GM21529 (cell line): ENCODE data around the gene N4BP2L2.
A peak's percentile ranks its signal among the peaks of the same experiment; 100 is the strongest.

Experiments used
- ATAC-seq: cut with Tn5 transposase; IDR thresholded peaks from one replicate; pipeline ENCODE4 v1.9.1; 2021; ENCODE audit not compliant: unreplicated experiment

Gene N4BP2L2

DNA sequence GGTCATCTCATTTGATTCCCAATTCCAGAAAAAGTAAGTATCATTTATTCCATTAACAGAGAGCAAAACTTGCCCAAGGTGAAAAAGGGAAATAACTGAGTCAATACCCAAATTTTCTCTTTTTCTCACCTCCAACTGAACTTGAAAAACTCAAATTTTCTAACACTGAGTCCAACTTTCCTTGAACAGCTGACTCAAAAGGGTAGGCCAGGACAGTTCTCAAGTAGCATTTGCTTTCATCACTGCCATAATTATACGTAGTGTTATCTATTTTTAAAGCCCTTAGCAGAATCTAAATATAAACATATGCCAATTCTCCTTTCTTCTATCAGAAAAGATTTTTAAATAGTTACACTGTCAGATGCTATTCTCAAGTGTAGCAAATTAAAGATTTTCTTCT lies 3.5 kb downstream of the N4BP2L2 start:
- no peak for ATAC-seq

DNA sequence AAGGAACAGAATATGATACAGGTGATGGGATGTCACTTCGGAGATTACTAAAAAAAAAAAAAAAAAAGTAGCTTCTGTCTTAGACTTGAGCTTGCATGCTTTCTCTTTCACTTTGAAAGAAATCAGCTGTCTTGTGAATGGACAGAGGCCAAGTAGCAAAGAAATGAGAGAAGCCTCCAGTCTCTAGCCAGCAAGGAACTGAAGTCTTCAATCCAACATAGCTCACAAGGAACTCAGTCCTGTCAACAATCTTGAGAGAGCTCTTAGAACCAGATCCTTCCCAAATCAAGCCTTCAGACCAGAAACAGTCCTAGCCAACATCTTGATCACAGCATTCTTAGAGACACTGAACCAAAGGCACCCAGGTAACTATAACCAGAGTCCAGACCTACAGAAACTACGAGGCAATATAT lies 7.7 kb downstream of the N4BP2L2 start:
- peak; percentile 71 for ATAC-seq

DNA sequence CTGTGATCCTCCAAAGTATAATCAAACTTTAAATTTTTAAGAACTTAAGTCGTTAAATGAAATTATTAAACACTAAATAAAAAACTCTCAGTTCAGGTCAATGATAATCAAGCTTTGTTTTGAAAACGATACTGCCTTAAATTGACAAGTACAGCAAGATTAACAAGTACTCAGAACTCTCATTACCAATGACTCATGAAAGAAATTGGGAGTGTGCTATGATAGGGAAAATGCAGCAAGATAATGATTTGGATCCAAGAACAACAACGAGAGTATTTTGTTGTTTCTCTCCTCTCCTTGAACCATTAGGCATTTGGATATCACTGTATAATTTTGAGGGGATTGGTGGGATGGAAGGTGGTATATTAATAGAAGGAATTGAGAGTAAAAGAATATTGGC lies 10.2 kb downstream of the N4BP2L2 start:
- no peak for ATAC-seq

DNA sequence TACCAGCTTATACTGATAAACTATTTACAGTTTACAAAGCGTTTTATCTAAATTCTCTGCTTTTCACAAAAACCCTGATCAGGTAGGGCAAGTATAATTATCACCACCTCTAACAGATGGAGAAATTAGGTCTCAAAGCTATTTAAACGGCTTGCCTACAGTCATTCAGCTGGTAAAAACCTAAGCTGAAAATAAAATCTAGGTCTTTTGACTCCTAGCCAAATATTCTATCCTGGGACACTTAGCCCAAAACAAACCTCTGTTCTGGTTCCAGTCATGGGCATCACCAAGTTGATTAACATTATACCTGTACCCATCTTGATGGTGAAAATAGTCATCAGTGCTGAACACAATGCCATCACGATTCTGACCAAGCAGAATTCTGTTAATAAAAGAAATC lies 11.4 kb downstream of the N4BP2L2 start:
- no peak for ATAC-seq

DNA sequence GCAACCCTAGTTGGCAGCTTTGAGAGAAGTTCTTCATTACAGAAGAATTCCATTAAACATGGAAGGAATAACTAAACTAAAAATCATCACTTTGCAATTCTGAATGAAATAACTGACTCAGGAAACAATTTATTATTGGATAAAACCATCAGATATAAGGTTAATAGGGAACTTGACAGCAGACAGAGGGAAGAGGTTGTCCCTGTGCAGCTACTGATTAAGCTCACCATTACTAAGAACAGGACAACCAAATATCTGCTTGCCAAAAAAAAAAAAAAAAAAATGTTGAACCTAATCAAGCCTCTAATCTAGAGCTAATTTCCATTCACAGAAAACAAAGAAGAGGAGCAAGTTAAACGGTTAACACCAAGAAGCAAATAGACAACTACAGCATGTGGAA lies 12.8 kb downstream of the N4BP2L2 start:
- no peak for ATAC-seq

DNA sequence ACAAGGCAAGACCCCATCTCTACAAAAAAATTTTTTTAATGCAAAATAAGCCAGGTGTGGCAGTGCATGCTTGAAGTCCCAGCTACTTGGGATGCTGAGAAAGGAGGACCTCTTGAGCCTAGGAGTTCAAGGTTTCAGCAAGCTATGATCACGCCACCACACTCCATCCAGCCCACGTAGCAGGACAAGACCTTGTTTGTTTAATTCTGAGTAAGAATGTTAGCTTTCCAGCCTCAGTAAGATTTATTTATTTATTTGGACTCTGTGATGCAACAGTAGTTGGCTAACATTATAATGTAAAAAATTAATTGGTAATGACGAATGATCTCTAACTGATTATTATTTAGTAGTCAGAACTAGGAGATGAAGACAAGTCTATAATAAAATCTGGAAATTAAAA lies 23.3 kb downstream of the N4BP2L2 start:
- ATAC-seq, result no peak

DNA sequence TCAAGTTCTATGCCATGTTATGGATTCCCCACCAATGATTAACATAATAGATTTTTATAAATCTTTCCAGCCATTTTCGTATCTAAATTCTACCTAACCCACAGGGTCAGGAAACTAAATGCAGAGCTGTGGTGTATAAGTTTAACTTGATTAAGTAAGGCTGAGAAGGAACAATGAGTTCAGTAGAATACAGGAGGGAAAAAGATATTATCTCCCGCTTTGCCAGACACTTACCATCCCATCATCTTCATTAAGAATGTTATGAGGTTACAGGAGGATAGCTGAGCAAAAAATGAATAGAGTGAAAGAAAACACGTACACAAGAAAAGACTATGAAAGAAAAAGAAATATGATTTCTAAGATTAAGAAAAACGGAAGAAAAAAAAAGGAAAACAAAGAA lies 27.1 kb downstream of the N4BP2L2 start:
- no peak for ATAC-seq

DNA sequence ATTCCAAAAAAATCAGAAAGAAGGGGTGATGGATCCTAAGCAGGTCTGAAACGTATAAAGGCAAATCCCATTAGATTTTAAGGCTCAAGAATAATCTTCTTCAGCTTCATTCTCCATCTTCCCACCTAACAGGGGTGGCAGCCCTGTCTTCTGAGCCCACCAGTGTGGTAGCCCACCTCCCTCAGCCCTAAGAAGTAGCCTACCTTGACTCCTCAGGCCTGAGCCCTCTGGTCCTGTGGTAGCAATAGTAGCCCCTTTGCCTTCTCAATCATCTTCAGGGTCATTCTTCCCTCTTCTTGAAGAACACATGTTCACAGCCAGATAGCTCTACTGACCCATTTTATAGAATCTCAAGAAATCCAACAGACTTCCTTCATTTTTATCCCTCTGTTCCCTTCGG lies 33.7 kb downstream of the N4BP2L2 start:
- no peak for ATAC-seq

DNA sequence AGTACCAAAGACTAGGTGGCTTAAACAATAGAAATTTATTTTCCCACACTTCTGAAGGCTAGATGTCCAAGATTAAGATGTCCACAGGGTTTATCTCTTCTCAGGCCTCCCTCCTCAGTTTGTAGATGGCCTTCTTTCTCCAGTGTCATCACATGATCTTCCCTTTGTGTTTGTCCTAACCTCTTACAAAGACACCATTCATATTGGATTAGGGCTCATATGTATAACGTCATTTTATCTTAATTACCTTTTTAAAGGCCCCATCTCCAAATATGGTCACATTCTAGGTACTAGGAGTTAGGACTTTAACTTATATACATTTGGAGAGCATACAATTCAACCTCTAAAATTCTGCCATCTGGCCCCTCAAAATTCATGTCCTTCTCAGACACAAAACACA lies 34.3 kb downstream of the N4BP2L2 start:
- ATAC-seq, result no peak

DNA sequence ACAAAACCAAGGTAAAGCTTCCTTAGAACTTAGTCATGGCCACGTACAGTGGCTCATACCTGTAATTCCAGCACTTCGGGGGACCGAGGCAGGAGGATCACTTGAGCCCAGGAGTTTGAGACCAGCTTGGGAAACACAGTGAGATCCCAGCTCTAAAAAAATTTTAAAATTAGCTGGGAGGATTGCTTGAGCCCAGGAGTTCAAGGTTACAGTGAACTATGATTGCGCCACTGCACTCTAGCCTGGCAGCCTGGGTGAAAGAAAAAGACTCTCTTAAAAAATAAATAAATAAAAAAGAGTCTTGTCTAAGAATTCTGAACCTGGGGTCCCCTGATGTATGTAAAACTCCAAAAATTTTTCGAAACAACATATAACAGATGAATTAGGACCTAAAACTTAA lies 34.9 kb downstream of the N4BP2L2 start:
- no peak for ATAC-seq

DNA sequence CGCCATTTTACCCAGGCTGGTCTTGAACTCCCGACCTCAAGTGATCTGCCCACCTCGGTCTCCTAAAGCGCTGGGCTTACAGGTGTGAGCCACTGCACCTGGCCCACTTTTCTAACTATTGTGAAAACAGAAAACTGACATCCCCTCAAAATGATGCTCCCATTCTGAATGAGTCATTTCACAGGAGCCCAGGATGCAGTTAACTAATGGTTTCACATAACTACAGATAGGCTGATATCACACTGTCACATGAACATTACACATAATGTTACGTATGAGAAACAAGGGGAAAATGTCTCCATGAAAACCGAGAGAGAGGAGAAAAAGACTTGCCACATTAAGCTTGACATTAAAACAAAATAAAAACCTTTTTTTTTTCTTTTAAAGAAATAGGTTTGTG lies 37.5 kb downstream of the N4BP2L2 start:
- ATAC-seq, result no peak

DNA sequence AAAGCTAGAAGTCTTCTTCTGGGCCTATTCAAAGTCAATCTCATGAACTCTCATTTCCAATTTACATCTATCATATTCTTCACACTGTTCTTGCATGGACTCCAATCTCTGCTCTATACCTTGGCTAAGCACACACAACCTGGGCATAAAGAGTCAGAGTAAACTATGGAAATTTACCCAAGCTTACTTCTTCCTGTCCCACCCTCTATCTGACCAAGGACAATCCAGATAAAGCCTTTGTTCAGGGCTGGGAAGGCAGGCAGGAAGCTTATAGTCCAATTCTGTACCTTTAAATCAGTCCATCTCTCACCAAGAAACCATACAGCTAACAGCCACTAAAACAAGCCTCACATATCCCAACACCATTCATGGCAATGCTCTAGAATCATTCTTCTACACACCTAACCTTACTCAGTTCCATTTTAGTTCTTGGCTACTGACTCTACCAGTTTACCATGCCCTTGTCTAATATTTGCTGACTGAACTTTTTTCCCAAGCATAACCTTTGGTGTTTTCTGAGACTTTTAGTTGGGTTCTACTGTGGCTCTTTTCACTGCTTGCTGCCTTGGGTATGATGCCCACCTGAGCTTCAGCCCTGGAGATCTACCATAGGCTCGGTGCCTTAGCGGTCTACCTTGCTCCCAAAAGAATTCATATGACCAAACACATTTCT lies 38.9 kb downstream of the N4BP2L2 start:
- ATAC-seq, result no peak

DNA sequence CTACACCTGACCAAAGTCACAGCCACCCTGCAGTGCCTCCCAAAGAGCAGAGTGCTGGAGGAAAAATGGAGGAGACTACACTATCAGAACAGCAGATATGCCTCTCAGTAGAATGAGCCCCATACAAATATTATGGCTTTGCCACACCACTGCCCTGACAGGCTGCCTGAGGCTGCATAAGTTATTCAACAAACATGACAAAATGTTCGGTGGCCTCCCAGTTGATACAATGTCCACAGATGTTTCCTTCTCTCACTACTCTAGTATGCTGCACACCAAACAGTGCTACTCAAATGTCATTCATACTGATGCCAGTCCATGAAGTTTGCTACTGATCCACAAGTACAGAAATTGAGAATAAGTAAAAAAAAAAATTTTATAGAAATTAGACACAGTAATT lies 41.0 kb downstream of the N4BP2L2 start:
- ATAC-seq, result no peak

DNA sequence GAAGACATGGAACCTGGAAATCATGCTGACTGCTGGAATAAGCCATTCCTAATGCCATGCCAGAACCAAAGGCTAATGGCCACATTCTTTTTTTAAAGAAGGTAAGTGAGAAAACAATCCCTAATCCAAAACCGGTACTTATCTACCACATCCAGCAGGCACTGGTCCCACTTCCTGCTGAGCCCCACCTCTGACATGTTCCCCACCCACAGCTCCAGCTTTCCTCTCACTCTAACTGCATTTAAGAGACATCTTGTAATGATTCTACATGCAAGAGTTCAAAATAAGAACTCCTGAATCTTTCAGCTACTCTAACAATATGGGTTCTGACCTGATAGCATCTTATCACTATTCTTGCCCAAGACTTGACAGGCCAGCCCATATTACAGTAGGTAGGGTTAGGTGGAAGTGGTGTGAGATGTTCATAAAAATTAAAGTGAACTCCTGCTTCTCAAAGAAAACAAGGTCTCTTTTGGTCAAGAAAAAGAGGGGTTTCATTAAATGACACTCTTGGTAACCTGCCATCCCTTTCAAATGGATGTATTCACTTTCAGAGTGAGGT lies 41.9 kb downstream of the N4BP2L2 start:
- no peak for ATAC-seq

DNA sequence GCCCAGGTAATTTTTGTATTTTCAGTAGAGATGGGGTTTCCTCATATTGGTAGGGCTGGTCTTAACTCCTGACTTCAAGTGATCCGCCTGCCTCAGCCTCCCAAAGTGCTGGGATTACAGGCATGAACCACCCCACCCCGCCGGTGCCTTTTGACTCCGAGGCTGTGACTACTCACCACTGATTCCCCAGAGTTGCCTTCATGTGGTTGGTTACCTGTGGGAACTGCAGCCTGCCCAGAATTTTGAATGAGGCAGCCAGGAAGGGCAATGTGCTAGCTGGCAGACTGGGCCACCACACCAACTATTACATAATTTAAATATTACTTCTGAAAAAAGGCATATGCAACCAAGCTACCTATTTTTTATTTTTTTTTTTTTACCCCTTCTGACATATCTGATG lies 42.8 kb downstream of the N4BP2L2 start:
- ATAC-seq, result no peak

DNA sequence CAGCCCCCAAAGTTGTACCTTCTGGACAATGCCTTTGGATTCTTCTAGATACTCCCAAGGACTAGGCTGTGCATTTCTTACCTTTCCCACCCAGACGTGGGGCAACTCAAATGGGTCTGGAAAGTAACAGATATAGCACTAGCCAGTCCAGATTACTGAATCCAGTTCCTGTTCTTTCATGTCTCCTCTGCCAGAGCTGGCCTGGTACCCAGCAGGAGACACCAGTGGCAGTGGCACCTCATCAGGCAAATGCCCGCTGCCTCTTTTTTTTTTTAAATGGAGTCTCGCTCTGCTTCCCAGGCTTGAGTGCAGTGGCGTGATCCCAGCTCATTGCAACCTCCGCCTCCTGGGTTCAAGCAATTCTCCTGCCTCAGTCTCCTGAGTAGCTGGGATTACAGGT lies 43.2 kb downstream of the N4BP2L2 start:
- no peak for ATAC-seq

DNA sequence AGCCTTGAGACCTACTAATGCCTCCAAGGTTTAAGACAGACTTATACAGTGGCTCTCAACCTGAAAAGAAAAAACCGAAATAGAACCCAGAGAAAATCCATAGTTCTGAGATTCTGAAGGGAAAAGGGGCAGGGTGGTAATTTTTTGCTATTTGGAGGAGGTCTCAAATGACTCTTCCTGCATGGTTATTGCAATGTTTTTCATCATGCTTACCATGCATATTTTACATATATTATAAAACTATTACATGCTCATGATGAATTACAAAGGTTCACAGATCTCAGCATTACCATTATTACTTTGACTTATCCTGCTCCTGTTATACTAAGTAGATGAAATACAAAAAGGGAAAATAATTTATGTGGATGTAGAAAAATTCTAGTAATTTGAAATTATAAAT lies 47.6 kb downstream of the N4BP2L2 start:
- no peak for ATAC-seq

DNA sequence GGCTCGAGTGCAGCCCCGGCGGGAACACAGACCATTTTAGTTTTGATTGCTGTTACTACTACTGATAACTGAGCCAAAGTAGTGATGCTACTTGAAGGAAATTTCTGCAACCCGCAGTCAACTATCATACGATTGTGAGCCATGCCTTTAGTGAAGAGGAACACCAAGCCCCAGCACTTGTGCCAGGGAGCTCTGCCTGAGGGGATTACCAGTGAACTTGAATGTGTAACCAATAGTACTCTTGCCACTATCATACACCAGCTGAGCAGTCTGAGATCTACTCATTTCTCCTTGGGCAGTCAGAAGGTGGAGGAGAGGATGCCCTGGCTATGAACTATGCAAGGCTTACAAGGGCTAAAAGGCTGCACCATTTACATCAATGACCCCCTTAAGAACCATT lies 61.7 kb downstream of the N4BP2L2 start:
- ATAC-seq, result no peak

DNA sequence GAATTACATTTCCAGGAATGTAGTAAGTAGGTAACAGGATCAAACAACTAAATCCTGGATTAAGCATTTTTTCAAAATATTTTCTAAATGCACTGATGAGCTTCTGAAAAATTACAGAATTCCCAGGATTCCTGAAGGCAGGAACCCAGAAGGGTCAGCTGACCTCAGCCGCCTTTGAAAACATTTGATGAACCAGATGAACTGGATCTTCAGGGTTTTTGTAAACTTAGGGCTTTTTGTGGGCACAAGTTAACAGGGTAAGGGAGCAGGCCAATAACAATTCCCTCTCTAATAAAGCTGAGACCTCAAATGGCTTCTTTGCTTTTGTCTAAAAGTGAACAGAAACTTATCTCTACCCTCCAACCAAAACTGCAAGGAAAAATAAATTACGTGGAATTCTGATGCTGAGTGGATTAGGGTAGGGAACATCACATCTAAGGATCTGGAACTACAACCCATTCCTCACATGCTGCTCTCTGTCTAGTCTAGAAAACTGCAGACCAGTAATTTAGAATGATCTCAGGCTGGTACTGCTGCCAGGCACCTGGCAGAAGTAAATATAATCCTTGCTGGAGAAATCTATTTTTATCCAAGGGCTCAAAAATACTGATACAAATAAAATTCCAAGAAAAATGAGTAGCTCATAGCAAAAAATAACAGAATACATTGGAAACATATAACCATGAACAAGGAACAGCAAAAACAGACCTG lies 62.4 kb downstream of the N4BP2L2 start:
- no peak for ATAC-seq

DNA sequence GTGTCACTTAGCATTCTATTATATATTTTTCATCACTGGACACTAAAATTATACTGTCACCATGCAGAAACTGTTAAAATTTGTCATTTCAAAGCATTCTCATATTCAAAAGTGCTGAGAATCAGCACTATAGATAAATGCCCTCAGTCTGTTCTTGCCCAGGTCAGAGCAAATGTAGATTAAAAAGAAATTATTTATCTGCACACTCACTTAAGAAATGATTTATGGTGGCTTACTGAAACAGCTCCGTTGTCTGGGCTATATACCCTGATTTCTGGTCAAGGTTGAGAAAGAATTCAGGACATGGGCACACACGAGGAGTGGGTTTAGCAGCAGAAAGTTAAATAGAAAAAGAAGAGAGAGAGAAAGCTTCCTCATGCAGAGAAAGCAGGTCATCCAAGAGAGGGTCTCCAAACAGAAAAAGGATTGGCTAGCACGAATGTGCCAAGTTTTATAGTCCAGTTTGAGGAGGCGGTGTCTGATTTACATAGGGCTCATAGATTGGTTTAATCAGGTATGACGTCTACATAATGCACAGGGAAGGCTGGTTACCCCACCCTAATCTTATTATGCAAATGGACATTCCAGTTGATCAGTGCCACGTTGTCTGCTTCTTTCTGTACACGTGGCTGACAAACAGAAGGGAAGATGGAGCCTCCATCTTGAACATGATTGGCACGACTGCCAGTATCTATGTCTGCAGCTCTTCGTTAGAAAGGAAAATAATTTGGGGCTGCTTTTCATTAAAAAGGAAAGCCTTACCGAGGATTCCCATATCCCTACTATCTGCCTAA lies 63.4 kb downstream of the N4BP2L2 start:
- no peak for ATAC-seq

DNA sequence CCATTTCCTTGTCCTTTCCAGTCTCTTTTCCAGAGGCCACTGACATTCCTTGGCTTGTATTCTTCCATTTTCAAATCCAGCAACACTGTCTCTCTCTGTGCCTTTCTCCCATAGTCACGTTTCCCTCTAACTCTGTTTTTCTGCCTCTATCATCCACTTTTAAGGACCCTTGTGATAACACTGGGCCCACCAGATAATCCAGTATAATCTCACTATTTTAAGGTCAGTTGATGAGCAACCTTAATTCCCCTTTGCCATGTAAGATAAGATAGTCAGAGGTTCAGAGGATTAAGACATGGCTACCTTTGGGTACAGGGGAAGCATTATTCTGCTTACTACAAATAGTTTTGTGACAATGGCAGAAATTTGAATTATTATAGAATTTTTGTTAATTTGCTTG lies 64.9 kb downstream of the N4BP2L2 start:
- no peak for ATAC-seq

DNA sequence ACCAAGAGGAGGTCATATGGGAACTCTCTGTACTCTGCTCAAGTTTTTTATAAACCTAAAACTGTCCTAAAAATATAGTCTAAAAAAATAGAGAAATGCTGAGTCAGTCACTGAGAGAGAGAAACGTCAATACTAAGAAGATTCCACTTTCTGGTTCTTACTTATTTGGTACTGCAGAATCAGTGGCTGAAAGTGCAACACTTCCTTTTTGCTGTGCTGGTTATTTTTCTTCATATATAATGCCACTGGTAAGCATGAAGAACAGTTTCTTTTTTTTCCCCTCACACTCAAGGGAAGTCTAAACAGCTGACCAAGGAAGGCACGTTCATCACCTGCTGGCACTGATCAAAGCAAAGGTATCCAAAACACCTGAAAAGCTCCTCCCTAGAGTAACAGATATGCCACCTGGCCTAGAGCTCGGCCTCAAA lies 66.4 kb downstream of the N4BP2L2 start:
- peak; percentile 89 for ATAC-seq
